ENCODE results near the gene DLGAP4.

The DLGAP4 gene, protein sequence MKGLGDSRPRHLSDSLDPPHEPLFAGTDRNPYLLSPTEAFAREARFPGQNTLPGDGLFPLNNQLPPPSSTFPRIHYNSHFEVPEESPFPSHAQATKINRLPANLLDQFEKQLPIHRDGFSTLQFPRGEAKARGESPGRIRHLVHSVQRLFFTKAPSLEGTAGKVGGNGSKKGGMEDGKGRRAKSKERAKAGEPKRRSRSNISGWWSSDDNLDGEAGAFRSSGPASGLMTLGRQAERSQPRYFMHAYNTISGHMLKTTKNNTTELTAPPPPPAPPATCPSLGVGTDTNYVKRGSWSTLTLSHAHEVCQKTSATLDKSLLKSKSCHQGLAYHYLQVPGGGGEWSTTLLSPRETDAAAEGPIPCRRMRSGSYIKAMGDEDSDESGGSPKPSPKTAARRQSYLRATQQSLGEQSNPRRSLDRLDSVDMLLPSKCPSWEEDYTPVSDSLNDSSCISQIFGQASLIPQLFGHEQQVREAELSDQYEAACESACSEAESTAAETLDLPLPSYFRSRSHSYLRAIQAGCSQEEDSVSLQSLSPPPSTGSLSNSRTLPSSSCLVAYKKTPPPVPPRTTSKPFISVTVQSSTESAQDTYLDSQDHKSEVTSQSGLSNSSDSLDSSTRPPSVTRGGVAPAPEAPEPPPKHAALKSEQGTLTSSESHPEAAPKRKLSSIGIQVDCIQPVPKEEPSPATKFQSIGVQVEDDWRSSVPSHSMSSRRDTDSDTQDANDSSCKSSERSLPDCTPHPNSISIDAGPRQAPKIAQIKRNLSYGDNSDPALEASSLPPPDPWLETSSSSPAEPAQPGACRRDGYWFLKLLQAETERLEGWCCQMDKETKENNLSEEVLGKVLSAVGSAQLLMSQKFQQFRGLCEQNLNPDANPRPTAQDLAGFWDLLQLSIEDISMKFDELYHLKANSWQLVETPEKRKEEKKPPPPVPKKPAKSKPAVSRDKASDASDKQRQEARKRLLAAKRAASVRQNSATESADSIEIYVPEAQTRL

DNA sequence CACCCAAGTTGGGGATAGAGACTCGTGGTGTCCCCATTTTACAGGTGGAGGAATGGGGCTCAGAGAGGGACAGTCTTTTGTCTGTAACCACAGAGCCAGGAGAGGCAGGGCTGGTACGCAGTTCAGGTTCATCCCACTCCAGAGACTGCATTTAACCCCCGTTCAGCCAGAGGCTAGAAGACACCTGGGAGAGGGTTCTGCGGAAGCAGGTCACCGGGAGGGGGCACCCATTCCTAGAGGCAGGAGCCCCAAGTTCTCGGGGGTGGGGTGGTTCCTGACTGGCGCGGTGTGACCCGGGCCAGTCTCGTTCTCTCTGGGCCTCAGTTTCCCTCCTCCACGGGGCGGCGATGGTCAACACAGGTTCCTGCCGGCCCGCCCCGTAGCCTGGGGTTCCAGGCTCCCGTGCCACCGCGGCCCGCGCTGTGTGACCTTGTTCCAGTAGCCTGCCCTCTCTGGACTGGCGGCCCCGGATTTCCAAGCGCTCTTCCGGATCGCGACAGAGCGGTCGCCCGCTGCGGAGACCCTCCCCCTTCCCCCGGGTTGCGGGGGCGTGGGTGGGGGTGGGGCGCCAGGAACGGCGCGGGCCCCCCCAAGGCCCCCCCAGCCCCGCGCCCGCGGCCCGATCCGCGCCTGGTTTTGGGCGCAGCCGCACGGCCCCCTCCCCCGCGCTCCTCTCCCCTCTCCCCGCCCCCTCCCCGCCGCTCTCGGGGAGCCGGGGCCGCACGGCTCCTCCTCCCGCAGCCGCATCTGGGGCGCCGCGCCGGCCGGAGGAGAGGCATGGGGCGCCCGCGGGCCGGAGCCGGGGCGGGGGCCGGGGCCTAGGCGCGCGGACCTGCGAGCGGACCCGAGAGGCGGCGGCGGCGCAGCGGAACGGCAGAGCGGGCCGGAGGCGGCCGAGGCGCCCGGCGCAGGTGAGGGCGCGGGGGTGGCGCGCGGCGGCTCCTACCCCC lies at the start of gene DLGAP4:
TSS of gene DLGAP4 (plus strand) at position 738 of the 950 bp plus-strand sequence. CDS start 125,379 bp downstream, outside the sequence.
- DNase-seq, result peak in 1 of 2 experiments; percentile 22

DNA sequence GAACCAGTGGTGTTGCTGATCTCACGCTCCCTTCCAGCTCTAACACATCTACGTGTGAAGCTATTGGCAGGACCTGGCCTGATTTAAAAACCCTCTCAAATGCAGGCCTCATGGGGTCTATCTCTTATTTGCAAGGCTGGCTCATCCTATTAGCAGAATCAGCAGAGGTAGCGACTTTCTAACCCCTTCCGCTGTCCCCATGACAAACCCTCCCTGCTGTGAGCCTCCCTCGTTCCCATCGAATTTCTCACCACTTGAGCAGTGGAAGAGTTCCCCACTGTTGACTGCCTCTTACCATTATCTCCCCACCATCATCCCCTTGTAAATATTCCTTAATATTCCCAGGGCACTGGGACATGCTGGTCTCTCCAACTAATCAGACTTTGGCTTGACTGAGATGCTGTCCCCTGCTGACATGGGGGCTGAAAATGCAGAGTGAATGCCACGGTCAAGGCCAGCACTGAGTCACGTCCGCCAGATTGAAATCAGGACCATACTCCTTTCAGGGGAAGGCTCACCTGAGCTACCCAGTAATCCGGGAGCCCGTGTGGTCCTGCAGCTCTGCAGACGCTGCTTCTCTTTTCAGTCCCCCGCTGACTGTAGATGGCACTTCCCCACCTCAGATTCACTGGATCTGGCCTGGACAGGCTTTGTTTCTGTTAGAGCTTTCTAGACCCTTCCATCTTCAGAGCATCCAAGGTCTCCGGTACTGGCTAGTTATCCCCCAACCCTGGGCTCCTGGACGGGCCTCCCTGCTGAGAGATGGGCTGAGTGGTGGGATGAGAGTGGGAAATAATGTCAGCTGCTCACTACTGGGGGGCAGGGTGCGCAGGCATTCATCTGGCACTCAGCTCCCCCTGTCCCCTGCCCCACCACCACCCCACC lies 46.7 kb upstream of the DLGAP4 start:
- no peak for DNase-seq

DNA sequence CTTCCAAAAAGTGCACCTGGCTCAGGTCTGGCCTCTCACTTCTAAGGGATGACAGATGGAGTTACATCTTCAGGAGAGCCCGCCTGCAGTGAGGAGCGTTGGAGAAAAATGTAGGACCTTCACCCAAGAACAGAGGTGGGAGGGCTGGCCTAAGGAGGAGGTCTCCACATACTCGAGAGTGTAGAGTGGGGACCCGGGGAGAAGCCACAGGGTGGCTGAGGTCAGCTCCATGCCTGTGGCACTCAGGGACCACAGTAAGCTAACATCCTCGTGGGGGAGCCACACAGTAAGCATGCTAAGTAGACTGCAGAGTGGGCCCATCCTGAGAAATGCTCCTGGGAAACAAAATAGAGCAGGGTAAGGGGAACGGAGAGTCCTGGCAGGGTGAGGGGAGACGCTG lies 45.8 kb upstream of the DLGAP4 start:
- no peak for DNase-seq

DNA sequence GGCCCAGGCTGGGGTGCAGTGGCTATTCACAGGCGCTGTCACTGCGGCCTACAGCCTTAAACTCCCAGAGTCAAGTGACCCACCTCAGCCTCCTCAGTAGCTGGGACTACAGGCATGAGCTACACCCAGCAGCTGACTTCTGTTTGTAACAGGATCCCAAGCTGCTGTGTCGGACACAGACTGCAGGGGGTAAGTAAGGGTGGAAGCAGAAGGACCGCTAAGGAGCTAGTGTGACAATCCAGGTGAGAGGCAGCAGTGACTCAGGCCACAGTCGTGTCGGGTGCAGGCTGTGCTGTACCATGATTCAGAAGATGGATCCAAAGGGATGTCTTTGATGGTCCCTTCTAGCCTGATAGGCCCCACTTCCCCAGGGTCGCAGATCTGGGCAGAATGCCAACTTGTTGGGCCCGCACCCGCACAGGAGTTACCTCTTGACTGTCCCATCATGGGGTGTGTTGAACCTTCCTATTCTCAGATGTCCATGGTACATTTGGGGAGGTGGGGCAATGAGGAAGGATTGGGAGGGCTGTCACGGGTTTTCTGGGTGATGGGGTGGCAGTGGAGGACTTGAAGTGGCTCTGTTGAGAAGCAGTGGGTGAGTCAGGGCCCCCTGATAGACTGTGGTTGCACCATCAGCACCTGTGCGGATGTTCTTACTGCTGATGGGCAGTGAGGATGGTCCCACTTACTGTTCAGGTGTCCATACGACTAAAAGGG lies 44.6 kb upstream of the DLGAP4 start:
- DNase-seq, result no peak

DNA sequence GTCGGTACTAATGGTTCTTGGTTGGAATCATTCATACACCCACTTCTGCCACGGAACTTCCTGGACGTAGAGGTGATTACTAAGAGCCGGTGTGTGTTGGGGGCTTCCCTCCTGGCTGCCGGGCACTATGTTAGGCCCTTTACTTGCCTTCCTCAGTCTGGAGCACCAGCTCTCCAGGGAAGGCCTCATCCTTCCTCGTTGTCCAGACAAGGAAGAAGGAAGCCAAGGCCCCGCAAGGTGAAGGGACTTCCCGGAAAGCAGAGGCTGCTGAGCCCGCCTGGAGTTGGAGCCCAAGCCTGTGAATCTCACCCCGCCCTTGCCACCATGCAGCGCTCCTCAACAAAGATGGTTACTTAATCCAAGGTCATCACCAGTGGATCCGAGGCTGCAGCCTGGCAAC lies 43.7 kb upstream of the DLGAP4 start:
- no peak for DNase-seq

DNA sequence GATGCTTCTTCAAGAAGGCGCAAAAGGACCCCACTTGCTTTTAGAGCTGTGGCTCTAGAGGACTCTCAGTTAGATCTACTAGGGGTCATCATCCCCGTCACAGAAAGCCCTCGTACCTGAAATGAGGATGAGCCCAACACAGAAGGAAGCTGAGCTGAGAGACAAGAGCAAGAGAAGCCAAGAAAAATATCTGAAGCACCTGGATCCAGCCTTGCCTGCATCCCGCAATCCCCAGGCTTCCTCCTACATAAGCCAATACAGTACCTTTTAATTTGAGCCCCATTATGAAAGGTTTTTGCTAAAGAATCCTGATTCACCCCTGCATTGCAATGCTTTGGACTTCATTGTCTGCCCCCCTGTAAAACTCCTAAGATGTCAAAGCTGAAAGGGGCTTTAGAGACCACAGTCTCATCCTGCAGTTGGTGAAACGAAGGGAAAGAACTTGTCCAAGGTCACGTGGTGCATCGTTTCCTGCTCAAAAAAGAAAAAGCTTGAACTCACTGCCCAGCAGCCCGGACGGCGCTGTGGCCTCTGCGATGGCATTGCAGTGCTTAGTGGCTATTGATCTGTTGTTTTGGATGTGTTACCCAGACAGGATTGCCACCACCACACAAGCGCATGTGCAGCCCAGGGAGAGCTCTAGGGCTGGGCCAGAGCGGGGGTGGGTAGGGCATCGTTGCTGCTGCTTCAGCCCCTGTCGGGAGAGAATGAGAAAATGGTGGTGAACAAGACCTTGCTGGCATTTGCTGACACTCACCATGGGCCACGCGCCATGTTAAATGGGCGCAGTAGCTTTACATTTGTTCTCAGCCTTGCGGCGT lies 41.5 kb upstream of the DLGAP4 start:
- no peak for DNase-seq

DNA sequence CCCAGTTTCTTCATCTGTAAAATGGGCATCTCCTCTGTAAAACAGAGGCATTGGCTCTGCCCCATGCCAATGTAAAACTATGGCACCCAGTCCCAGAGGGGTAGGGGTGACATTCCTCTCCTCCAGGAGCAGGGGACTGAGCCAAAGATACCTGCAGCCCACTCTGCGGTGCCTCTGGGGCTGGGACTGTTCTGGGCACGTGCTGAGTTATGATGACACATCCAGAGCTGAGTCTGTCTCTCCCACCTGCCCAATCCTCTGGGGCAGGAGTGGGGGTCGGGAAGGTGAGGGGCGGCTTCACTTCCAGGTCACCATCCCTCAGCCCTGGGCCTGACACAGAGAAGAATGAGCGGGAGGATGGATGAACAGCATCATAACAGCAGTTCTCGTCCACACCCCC lies 40.0 kb upstream of the DLGAP4 start:
- no peak for DNase-seq

DNA sequence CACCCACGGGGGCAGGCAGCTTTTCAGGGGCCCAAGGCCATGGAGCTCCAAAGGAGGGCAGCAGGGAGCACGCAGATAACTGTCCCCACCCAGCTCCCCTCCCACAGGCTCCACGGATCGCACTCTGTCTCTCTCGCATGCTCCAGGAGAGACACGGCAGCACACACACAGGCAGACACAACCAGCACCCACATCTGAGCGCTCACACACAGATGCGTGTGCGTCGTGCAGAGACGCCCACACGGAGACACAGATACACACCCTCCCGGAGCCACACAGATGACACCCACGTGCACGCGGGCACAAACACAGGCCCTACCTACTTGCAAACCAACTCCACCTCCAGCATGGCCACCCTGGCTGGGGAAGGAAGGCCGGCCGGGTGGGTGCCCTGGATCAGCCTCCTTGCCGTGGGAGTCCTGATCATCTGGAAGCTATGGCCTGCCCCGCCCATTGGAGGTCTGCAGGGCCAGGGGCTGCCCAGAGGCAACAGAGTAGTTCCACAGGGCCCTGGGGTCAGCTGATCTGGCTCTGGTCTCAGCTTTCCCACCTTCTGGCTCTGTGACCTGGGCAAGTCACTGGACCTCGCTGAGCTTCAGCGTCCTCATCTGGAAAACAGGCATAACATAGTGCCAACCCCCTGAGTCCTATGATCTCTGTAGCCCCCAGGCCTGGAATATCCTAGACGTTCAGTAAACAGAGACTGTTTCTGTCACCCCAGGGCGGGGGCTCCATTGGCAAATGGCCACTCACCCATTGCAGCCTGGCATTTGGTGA lies 38.3 kb upstream of the DLGAP4 start:
- no peak for DNase-seq

DNA sequence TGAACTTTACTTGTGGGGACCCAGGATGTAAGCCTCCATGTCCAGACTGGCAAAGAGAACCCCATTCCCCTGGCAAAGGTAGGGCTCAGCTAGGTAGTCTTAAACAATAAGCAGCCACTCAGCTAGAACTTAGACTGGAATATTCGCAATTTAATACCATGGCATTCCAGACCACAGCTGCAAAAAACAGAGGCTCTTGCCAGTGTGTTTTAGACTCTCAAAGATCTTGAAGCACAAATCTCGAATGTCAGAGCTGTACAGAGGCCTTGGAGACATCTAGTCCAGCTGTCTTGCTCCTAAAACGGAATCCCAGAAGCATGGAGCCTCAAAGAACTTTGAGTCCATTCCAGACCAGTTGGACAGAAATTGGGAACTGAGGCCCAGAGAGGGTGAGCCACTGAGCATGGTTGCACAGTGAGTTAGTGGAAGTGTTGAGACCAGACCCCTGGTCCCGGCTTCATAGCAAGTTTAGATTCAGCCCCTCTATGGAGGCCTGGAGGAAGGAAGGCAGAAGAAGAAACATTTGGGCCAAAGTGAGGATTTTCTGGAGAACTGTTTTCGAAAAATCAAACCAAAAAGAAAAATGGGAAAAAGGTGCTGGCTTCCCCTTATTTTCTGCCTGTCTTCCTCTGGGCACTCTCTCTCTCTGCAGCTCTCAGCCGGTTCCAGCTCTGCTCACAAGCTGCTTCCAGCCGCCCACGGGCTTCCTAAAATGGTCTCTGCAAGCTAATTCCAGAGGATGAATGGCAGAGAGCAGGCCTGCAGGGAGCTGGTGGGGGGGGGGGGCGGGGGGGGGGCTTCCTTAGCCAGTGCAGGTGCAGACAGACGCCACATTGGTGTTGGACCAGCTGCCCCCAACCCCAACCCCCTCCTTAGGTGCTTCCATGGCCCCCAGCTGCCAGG lies 37.4 kb upstream of the DLGAP4 start:
- DNase-seq, result no peak

DNA sequence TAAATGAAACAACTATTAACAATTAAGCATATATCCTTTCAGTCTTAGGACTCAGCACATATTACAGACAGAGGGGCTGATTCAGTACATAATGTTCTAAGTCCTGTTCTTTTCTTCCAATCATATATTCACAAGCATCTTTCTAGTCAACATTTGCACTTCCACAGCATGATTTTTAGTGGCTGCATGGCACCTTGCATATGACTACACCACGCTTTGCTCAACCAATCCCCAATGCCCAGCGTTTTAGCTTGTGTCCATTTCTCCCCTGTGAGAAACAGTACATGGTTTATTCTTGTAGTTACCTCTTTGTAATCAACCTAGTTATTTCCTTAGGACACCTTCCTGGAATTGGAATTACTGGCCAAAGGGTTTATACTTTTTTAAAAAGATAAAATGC lies 36.6 kb upstream of the DLGAP4 start:
- DNase-seq, result no peak

DNA sequence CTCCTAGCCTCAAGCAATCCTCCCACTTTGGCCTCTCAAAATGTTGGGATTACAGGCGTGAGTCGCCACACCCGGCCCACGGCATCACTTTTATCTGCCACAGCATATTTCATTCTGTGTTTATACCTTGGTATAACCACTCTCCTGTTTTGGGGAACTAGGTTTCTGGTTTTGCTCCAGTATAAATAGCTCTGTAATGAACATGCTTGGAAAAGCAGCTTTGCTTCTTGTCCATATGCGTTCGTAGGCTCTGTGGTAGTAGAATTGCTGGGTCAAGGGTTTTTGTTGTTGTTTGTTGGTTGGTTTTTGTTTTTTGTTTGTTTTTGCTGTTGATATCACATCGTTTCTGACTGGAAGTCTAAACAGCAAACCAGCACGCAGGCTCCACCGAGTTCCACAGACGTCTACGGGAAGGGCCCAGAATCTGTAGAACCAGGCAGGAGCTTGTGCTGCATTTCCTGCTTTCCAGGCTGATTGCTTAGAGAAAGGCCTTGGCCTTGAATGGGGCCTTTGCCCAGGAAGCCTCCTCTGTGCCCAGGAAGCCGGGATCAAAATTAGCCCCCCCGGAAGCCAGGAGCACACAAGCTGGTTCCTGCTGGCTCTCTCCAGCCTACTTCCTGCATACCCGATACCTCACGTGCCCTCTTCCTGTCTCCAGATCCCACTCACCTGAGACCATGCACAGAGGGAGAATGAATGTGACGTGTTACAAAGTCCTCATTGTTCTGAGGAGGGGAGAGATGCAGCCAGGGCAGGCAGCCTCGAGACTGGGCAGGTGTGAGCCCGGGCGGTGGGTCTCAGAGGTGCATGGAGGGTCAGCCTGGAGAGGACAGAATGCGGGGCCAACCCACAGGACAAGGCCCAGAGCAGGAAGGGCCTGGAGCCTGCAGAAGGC lies 35.1 kb upstream of the DLGAP4 start:
- DNase-seq, result no peak

DNA sequence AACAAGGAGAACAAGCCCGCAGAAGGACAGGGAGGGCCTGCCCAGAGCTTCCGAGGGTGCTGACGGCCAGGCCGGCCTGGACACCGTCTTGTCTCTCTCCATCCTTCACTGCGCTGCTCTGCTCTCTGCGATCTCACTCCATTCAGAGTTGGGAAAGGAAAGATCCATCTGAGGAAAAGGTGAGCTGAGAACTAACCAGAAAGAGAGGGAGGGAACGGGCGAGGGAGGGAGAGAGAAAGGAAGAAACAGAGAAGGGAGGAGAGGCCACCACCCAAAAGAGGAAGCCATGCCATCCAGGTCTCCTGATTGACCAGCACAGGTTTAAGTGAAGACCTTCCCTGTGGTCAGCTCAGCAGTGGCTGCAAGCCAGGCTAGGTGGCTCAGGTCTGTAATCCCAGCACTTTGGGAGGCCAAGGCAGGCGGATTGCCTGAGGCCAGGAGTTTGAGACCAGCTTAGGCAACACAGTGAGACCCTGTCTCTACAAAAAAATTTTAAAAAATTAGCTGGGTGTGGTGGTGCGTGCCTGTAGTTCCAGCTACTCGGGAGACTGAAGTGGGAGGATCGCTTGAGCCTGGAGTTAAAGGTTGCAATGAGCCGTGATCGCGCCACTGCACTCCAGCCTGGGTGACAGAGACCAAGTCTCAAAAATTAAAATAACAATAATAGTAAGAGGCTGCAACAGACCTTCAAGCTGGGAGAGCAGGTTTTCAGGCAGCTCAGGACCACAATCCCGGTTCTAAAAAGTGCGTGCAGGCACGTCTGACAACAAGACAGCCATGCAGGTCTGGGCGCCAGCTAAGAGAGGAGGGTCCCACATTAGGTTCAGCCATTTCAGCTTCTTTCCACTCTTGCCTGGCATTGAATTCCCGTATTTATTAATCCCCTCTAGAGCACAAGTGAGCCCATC lies 34.2 kb upstream of the DLGAP4 start:
- no peak for DNase-seq

DNA sequence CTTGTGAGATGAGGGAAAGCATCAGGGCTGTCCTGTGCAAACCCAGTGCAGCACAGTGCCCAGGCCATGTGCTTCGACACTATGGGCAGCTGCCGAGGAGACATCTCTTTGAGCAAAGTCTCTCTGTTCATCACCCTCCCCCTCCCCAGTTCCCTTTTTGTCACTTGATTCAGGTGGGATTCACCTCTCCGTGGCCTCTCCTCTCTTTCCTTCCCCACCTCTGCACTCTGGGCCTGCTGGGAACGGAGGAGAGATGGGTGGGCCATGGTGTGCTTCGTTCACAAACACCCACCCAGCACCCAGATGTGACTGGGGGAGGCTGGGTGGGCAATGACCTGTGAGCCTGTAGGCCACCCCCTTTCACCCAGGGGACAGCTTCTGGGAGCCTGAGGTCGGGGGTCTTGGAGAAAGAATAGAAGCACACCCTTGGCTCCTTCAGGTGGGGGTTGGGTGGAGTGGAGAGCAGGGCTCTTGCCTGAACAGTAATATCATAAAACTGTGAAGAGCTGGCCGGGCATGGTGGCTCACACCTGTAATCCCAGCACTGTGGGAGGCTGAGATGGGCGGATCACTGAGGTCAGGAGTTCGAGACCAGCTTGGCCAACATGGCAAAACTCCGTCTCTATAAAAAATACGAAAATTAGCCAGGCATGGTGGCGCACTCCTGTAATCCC lies 33.5 kb upstream of the DLGAP4 start:
- no peak for DNase-seq

DNA sequence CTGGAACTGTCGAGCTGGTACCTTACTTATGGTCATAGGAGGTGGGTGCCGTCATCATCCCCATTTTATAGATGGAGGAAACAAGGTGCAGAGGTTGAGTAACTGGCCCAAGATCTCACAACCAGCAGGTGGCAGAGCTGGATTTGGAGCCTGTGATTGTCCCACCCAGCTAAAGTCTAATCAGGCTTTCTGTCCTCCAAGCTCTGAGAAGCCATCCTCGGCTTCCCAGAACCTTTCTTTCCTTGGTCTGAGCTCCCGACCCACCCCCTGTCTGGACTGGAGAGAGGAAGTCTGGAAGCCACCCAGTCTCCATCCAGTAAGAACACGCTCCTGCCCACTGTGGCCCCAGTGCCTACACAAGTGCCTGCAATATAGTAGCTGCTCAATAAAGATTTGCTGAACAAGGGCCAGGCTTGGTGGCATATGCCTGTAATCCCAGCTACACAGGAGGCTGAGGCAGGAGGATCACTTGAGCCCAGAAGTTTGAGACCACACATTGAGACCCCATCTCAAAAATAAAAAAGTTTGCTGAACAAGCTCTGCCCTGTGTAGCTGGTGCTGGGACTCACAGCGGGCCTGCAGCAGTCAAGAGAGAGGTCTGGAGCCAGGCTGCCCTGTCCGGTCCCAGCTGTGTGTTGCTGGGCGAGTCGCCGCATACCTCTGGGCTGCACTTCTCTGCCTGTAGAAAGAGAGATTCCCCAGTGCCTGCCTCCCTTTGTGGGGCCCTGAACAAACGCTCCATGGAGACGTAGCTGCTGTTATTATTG lies 32.5 kb upstream of the DLGAP4 start:
- peak in 1 of 2 experiments; percentile 35 for DNase-seq

All from NCI-H524 (cell line).